ENCODE results near the gene BCL2.

Gene BCL2

GRCh38 chr18:63290821-63291200 lies 28.8 kb downstream of the BCL2 start:
- TF ChIP-seq CTCF (IDR thresholded peaks at IDR 0.05; ENCODE audit: low read depth, low read length): no peak

GRCh38 chr18:63290166-63290820 lies 29.3 kb downstream of the BCL2 start:
- no peak for TF ChIP-seq CTCF (IDR thresholded peaks at IDR 0.05; ENCODE audit: low read depth, low read length)
- no peak for DNase-seq (ENCODE audit: extremely low read depth, low read depth)

More at GRCh38 chr18:63290821-63291200, 28.8 kb downstream of the BCL2 start:
- no peak for DNase-seq (ENCODE audit: extremely low read depth, low read depth)

- DNase-seq (ENCODE audit: extremely low read depth, low read depth): no peak
- no peak for TF ChIP-seq CTCF (IDR thresholded peaks at IDR 0.05; ENCODE audit: low read depth, low read length)
These were observed 31.3 kb downstream of the BCL2 start for GRCh38 chr18:63288311-63288710.

- TF ChIP-seq CTCF (IDR thresholded peaks at IDR 0.05; ENCODE audit: low read depth, low read length): no peak
- DNase-seq (ENCODE audit: extremely low read depth, low read depth): no peak
These were observed 31.8 kb downstream of the BCL2 start for GRCh38 chr18:63287691-63288220.

- DNase-seq (ENCODE audit: extremely low read depth, low read depth): no peak
- TF ChIP-seq CTCF (IDR thresholded peaks at IDR 0.05; ENCODE audit: low read depth, low read length): no peak
These were observed 32.6 kb downstream of the BCL2 start for GRCh38 chr18:63286926-63287325.

- no peak for DNase-seq (ENCODE audit: extremely low read depth, low read depth)
- TF ChIP-seq CTCF (IDR thresholded peaks at IDR 0.05; ENCODE audit: low read depth, low read length): no peak
These were observed 34.5 kb downstream of the BCL2 start for GRCh38 chr18:63284827-63285733.
